ENCODE measurements around the gene PRRG2. TPM values are rescaled to one million over a fixed set of nuclear protein-coding genes. Genes with fewer than 3 reads are reported as not detected.

The PRRG2 gene
- total and polyA plus RNA-seq, 3 donors from 2014 or later: 0.71 to 3.0 (median 1.9) TPM

DNA sequence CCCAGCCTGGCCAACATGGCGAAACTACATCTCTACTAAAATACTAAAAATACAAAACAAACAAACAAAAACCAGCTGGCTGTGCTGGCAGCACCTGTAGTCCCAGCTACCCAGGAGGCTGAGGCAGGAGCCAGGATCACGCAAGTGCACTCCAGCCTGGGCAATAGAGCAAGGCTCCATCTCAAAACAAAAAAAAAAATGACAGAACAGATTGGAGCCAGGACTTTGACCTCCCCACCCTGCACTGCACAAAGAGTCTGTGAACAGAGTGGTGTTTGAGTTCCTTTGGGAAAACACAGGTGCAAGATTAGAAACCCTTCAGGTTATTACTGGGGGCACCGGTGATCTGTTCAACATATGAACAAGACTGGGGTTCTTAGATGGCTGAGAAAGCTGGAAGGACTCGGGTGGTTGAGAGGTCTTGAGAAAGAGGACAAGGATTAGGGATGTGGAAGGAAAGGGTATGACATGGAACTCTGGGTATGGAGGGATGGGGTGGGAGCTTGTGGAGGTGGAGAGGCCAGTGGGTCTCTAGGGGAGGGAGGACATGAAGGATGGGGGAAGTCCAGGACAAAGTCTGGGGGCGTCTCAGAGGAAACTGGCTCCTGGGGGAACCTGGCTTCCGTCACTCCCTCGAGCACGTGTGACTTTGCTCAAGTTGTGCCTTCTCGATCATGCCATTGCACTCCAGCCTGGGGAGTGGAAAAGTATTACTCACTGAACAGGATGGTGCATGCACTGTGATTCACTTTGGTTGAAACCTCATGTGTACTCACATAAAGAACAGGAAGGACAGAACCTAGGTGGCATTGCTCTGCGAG lies 27.5 kb upstream of the PRRG2 start:
- peak overlapping the region in 1 of 2 donors; percentile 53 for H3K27ac ChIP-seq
- WGBS, 2 donors: 58 to 65% methylated on average over 10 of the region's 10 CpGs
- no peaks in the 10 kb centered on the region for H3K27me3 ChIP-seq
- H3K9me3 ChIP-seq: no peaks in the 10 kb centered on the region
- TF ChIP-seq, protein P1, sequence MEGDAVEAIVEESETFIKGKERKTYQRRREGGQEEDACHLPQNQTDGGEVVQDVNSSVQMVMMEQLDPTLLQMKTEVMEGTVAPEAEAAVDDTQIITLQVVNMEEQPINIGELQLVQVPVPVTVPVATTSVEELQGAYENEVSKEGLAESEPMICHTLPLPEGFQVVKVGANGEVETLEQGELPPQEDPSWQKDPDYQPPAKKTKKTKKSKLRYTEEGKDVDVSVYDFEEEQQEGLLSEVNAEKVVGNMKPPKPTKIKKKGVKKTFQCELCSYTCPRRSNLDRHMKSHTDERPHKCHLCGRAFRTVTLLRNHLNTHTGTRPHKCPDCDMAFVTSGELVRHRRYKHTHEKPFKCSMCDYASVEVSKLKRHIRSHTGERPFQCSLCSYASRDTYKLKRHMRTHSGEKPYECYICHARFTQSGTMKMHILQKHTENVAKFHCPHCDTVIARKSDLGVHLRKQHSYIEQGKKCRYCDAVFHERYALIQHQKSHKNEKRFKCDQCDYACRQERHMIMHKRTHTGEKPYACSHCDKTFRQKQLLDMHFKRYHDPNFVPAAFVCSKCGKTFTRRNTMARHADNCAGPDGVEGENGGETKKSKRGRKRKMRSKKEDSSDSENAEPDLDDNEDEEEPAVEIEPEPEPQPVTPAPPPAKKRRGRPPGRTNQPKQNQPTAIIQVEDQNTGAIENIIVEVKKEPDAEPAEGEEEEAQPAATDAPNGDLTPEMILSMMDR (IDR thresholded peaks at IDR 0.05): no peak
- TF ChIP-seq POLR2A (IDR thresholded peaks at IDR 0.05): no peak
- H3K4me1 ChIP-seq: peaks cover 6% of the 10 kb centered on the region
- intact Hi-C loops (cut with DNase I; ENCODE audit: low total_unique reads): no loop called here
- no peak for DNase-seq
- H3K36me3 ChIP-seq (ENCODE audit: low read depth, missing control alignments): no peaks in the 10 kb centered on the region
- H3K4me3 ChIP-seq: no peak overlapping the region

DNA sequence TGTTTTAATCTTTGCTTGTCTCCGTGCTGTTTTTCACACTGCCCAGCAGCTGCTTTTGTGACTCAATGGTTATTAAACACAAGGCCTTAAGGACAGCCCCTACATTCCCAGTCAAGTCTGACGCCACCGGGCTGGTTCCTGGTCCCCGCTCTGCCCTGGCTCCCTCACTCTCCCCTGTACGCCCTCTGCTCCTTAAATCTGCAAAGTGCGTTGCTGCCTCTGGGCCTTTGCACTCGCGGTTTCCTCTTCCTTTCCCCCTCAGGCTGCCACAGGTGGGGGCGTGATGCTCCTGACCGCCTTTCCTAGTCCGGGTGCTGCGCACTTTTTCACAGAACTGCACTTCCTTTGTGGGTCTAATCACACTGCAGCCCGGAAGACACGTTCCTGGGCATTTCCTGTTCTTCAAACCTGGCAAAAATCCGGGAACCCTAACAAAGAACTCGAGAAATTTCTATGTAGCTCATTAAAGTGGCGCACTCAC lies 26.4 kb upstream of the PRRG2 start:
- no peak overlapping the region for H3K4me3 ChIP-seq
- TF ChIP-seq, protein P1 (IDR thresholded peaks at IDR 0.05): no peak
- TF ChIP-seq POLR2A (IDR thresholded peaks at IDR 0.05): no peak
- H3K36me3 ChIP-seq (ENCODE audit: low read depth, missing control alignments): no peaks in the 10 kb centered on the region
- intact Hi-C loops (cut with DNase I; ENCODE audit: low total_unique reads): no loop called here
- 38 to 68% methylated on average over 17 of the region's 17 CpGs for WGBS, 2 donors
- peaks cover 6% of the 10 kb centered on the region for H3K4me1 ChIP-seq
- no peak for DNase-seq
- peak overlapping the region in 1 of 2 donors; percentile 24 for H3K27ac ChIP-seq
- no peaks in the 10 kb centered on the region for H3K9me3 ChIP-seq
- no peaks in the 10 kb centered on the region for H3K27me3 ChIP-seq

DNA sequence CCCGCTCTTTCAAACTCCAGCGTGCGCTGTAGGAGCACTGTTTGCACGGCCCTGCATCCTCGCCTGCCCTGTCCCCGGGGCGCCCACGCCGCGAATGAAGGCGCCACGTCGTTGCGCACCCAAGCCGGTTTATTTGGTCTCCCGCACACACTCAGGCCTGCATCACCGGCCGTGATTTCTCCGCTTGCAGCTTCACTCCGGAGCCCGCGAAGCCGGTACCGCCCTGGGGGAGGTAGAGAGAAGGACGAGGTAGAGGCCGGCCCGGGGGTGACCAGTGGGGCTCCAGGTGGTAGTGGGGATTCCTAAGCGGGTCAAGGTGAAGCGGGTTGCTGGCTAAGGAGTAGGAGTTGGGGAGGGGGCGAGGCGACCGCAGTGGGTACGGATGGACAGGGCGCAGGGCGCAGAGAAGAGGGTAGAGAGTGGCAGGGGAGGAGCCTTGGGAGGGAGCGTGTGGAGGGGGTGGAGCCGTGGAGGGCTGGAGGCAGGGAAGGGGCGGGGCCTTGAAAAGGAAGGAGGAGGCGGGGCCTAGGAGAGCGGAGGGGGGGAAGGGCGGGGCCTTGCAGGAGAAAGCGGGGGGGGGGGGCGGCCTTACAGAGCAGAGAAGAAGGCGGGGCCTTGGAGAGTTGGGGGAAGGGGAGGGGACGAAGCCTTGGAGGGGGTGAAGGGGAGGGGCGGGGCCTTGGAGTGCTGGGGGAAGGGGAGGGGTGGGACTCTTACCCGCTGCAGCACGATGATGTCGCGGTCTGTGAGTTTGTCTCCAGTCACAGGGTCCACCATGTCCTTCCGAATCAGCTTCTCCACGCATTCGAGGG lies 25.3 kb upstream of the PRRG2 start:
- Histone ChIP-seq H3K9me3 (no peaks in the 10 kb centered on the region), H3K27me3 (no peaks in the 10 kb centered on the region), H3K4me3 (peak overlapping the region in 1 of 2 donors; percentile 29), H3K36me3 (ENCODE audit: low read depth, missing control alignments) (no peaks in the 10 kb centered on the region), H3K27ac (peak overlapping the region in 1 of 2 donors; percentile 14), H3K4me1 (peaks cover 11% of the 10 kb centered on the region)
- WGBS, 2 donors: 67 to 68% methylated on average over 47 of the region's 53 CpGs
- intact Hi-C loops (cut with DNase I; ENCODE audit: low total_unique reads): no loop called here
- TF ChIP-seq POLR2A (IDR thresholded peaks at IDR 0.05): no peak
- TF ChIP-seq, protein P1 (IDR thresholded peaks at IDR 0.05): no peak
- peak; percentile 86 for DNase-seq

DNA sequence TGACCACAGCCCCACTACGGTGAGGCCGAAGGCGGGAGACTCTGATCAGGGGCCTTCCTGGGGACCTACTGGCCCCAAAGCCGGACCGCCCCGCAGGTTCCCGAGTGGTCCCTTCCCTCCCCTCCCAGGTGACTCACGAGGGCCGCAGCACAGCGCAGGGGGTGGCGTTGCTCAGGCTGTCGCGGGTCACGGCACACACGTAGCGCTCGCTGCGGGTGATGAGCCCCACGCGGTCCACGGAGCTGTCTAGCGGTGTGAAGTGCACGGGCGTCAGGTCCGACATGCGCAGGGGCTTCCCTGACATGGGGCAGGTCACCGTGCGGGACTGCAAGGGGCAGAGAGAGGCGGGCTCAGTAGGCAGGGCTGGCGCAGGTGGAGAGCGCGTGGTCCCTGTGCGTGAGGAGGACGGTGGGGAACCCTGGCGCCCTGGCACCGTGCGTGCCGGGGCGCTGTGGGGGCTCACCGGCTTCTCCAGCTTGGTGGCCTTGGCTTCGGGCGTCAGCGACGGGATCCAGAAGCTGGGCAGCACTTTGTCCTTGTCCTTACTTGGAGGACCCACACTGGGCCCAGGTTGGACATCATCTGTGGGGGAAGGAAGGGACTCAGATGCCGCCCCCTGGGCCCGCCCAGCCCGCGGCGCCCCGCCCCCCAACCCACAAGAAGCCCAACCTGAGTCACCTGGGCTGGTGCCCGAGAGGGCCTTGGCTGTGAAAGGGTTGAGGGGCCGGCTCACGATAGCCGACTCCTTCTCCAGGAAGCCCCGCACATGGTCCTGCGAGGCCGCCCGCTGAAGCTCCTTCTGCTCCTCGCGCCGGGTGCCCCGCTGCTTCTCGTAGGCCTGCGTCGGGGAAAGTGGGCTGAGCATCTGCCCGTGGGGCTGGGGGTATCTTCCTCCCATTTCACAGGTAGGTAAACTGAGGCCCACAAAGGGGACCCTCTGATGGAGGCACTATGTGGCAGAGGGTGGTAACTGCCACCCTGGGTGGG lies 24.4 kb upstream of the PRRG2 start:
- H3K27me3 ChIP-seq: no peaks in the 10 kb centered on the region
- H3K27ac ChIP-seq: no peak overlapping the region
- WGBS, 2 donors: 70% methylated on average over 24 to 64 of the region's 66 CpGs
- intact Hi-C loops (cut with DNase I; ENCODE audit: low total_unique reads): no loop called here
- peaks cover 11% of the 10 kb centered on the region for H3K4me1 ChIP-seq
- H3K9me3 ChIP-seq: no peaks in the 10 kb centered on the region
- no peak for DNase-seq
- peak overlapping the region in 1 of 2 donors; percentile 6 for H3K4me3 ChIP-seq
- TF ChIP-seq, protein P1 (IDR thresholded peaks at IDR 0.05): no peak
- no peak for TF ChIP-seq POLR2A (IDR thresholded peaks at IDR 0.05)
- no peaks in the 10 kb centered on the region for H3K36me3 ChIP-seq (ENCODE audit: low read depth, missing control alignments)

Measured in testis (tissue), 3 donors.